MM.1S (cell line): Measurements from ENCODE around the gene IL4.

Source experiments
- DNase-seq: peaks from one replicate; pipeline ENCODE4 v3.0.0-alpha.2; 2015
- H2AFZ ChIP-seq: fragments of 300-600 bp; sonication (generic); 2 replicates; pipeline ENCODE4 v1.6.0; 2016; ENCODE audit warnings: antibody characterized with exemption, low read length
- H3F3A ChIP-seq: fragments of 300-600 bp; sonication (generic); 2 replicates; pipeline ENCODE4 v1.6.1; 2016; ENCODE audit warnings: mild to moderate bottlenecking, antibody characterized with exemption, low read length, moderate library complexity, mixed read lengths; ENCODE audit not compliant: insufficient read depth
- H3K27ac ChIP-seq: fragments of 300-600 bp; sonication (generic); 2 replicates; pipeline ENCODE4 v1.5.1; 2016; ENCODE audit warnings: mild to moderate bottlenecking, low read length
- H3K27me3 ChIP-seq: fragments of 300-600 bp; sonication (generic); replicated peaks from 2 replicates; pipeline ENCODE4 v1.6.0; 2016; ENCODE audit warnings: low read length; ENCODE audit not compliant: insufficient read depth
- H3K36me3 ChIP-seq: fragments of 300-600 bp; sonication (generic); replicated peaks from 2 replicates; pipeline ENCODE4 v1.6.1; 2016; ENCODE audit warnings: mild to moderate bottlenecking, low read length, mixed read lengths; ENCODE audit not compliant: insufficient read depth
- H3K4me1 ChIP-seq: fragments of 300-600 bp; sonication (generic); 2 replicates; pipeline ENCODE4 v1.6.1; 2016; ENCODE audit warnings: low read length, mixed read lengths
- H3K4me2 ChIP-seq: fragments of 300-600 bp; sonication (generic); 2 replicates; pipeline ENCODE4 v1.6.0; 2016; ENCODE audit warnings: low read depth, low read length
- H3K4me3 ChIP-seq: fragments of 300-600 bp; sonication (generic); 2 replicates; pipeline ENCODE4 v1.5.1; 2016; ENCODE audit warnings: low read length, mixed read lengths
- H3K79me2 ChIP-seq: fragments of 300-600 bp; sonication (generic); 2 replicates; pipeline ENCODE4 v1.6.1; 2016; ENCODE audit warnings: mixed run types, low read length, mixed read lengths
- H3K9ac ChIP-seq: fragments of 300-600 bp; sonication (generic); 2 replicates; pipeline ENCODE4 v1.6.1; 2016; ENCODE audit warnings: low read length, mixed read lengths
- H3K9me2 ChIP-seq: fragments of 300-600 bp; sonication (generic); replicated peaks from 2 replicates; pipeline ENCODE4 v1.6.1; 2016; ENCODE audit warnings: mild to moderate bottlenecking, low read length, mixed read lengths; ENCODE audit not compliant: insufficient read depth
- H3K9me3 ChIP-seq: fragments of 300-600 bp; sonication (generic); replicated peaks from 2 replicates; pipeline ENCODE4 v1.6.1; 2016; ENCODE audit warnings: mild to moderate bottlenecking, low read length, mixed read lengths; ENCODE audit not compliant: insufficient read depth
- H4K20me1 ChIP-seq: fragments of 300-600 bp; sonication (generic); 2 replicates; pipeline ENCODE4 v1.6.1; 2016; ENCODE audit warnings: mild to moderate bottlenecking, low read length, moderate library complexity, mixed read lengths; ENCODE audit not compliant: insufficient read depth
- CTCF ChIP-seq: fragments of 300-600 bp; sonication (generic); IDR thresholded peaks from 2 replicates; pipeline ENCODE4 v1.5.1; 2016; ENCODE audit warnings: antibody characterized with exemption, low read length, mixed read lengths
- EZH2 ChIP-seq: fragments of 300-600 bp; sonication (generic); optimal IDR thresholded peaks from 2 replicates; pipeline ENCODE3; 2017; ENCODE audit warnings: low read depth, mild to moderate bottlenecking, antibody characterized with exemption, low read length, mixed read lengths
- EZH2phosphoT487 ChIP-seq: fragments of 300-600 bp; sonication (generic); IDR thresholded peaks from 2 replicates; pipeline ENCODE4 v1.6.1; 2018; ENCODE audit warnings: antibody characterized with exemption, low read length

The IL4 gene

GRCh38 chr5:132679717-132680380, 6.1 kb downstream of the IL4 start:
- no peaks in the 10 kb centered on the region for H3F3A ChIP-seq
- no peaks in the 10 kb centered on the region for H3K36me3 ChIP-seq
- H3K9ac ChIP-seq: no peak overlapping the region
- H3K79me2 ChIP-seq: no peaks in the 10 kb centered on the region
- H3K4me3 ChIP-seq: no peak overlapping the region
- no peak for DNase-seq
- no peak overlapping the region for H3K27ac ChIP-seq
- no peaks in the 10 kb centered on the region for H4K20me1 ChIP-seq
- TF ChIP-seq CTCF (no peak), EZH2phosphoT487 (no peak), EZH2 (no peak)
- no peak overlapping the region for H3K4me2 ChIP-seq
- H3K9me3 ChIP-seq: no peaks in the 10 kb centered on the region
- H3K9me2 ChIP-seq: no peaks in the 10 kb centered on the region
- no peaks in the 10 kb centered on the region for H3K27me3 ChIP-seq
- H2AFZ ChIP-seq: no peak overlapping the region
- 0 out of 2 replicates have a peak, but pooled peaks cover under 1% of the 10 kb centered on the region for H3K4me1 ChIP-seq

- no peaks in the 10 kb centered on the region for H3K27me3 ChIP-seq
- DNase-seq: no peak
- H3K9ac ChIP-seq: no peak overlapping the region
- no peaks in the 10 kb centered on the region for H3F3A ChIP-seq
- no peak for TF ChIP-seq CTCF
- TF ChIP-seq EZH2phosphoT487: no peak
- TF ChIP-seq EZH2: no peak
- H3K9me2 ChIP-seq: no peaks in the 10 kb centered on the region
- no peak overlapping the region for H3K4me2 ChIP-seq
- no peaks in the 10 kb centered on the region for H3K36me3 ChIP-seq
- H4K20me1 ChIP-seq: no peaks in the 10 kb centered on the region
- H3K4me3 ChIP-seq: no peak overlapping the region
- H3K27ac ChIP-seq: no peak overlapping the region
- no peaks in the 10 kb centered on the region for H3K79me2 ChIP-seq
- H2AFZ ChIP-seq: no peak overlapping the region
- 0 out of 2 replicates have a peak, but pooled peaks cover 5% of the 10 kb centered on the region for H3K4me1 ChIP-seq
- no peaks in the 10 kb centered on the region for H3K9me3 ChIP-seq
These were observed 7.1 kb downstream of the IL4 start for GRCh38 chr5:132680780-132681475.

- no peaks in the 10 kb centered on the region for H3K27me3 ChIP-seq
- no peaks in the 10 kb centered on the region for H3K36me3 ChIP-seq
- no peaks in the 10 kb centered on the region for H3K9me2 ChIP-seq
- H2AFZ ChIP-seq: no peak overlapping the region
- TF ChIP-seq EZH2: no peak
- TF ChIP-seq EZH2phosphoT487: no peak
- no peak for TF ChIP-seq CTCF
- DNase-seq: no peak
- H3K4me1 ChIP-seq: 0 out of 2 replicates have a peak, but pooled peaks cover 5% of the 10 kb centered on the region
- no peak overlapping the region for H3K27ac ChIP-seq
- H3F3A ChIP-seq: no peaks in the 10 kb centered on the region
- H3K9ac ChIP-seq: no peak overlapping the region
- H3K79me2 ChIP-seq: no peaks in the 10 kb centered on the region
- H3K9me3 ChIP-seq: no peaks in the 10 kb centered on the region
- no peak overlapping the region for H3K4me2 ChIP-seq
- H3K4me3 ChIP-seq: no peak overlapping the region
- no peaks in the 10 kb centered on the region for H4K20me1 ChIP-seq
These were observed 7.7 kb downstream of the IL4 start for GRCh38 chr5:132681476-132681831.
